Sigmoid colon (tissue), 3 donors: ENCODE data around the gene DCHS2.

Experiments used
- CTCF ChIP-seq, 4 experiments: fragments of 450-650 bp in 3 of 4; fragments of 200-600 bp in 1 of 4; IDR thresholded peaks; one replicate each; pipeline ENCODE4 v1.5.1; 2016 to 2019; ENCODE audit warnings: antibody characterized with exemption in 4 of 4, mild to moderate bottlenecking in 3 of 4, moderate library complexity in 2 of 4
- POLR2A ChIP-seq, 2 donors: fragments of 450-650 bp; IDR thresholded peaks; one replicate each; pipeline ENCODE4 v1.6.1; 2016; ENCODE audit warnings: antibody characterized with exemption in 2 of 2, mild to moderate bottlenecking in 2 of 2, moderate library complexity in 2 of 2

- TF ChIP-seq CTCF (IDR thresholded peaks at IDR 0.05) (no peak), POLR2A (IDR thresholded peaks at IDR 0.05) (no peak)
These were observed 75.4 kb downstream of the DCHS2 start for GRCh38 chr4:154416190-154416547.
